Neural cell (in vitro differentiated cells): Measurements from ENCODE around the gene CRTAC1. TPM values are rescaled to one million over a fixed set of nuclear protein-coding genes. Genes with fewer than 3 reads are reported as not detected.

ENCODE experiments used
- H2AFZ ChIP-seq: fragments of 200-600, 300-800 bp; sonication (generic), shearing (Covaris generic); 2 replicates; pipeline ENCODE4 v1.6.0; 2014; ENCODE audit warnings: low read depth, mild to moderate bottlenecking, antibody characterized with exemption, low read length, moderate library complexity
- H3F3A ChIP-seq: fragments of 200-600 bp; shearing (Covaris generic); 2 replicates; pipeline ENCODE4 v1.6.1; 2016; ENCODE audit warnings: mild to moderate bottlenecking, moderate library complexity, mixed read lengths, antibody characterized with exemption, low read length; ENCODE audit not compliant: insufficient read depth, poor library complexity, severe bottlenecking
- H3K27ac ChIP-seq: fragments of 200-600, 300-800 bp; sonication (generic), shearing (Covaris generic); 2 replicates; pipeline ENCODE4 v1.5.1; 2014; ENCODE audit warnings: mild to moderate bottlenecking, low read length, moderate library complexity
- H3K27me3 ChIP-seq: fragments of 300-800, 200-600 bp; sonication (generic), shearing (Covaris generic); 2 replicates; pipeline ENCODE4 v1.6.0; 2014; ENCODE audit warnings: mild to moderate bottlenecking, low read depth, low read length, moderate library complexity; ENCODE audit not compliant: insufficient read depth
- H3K36me3 ChIP-seq: fragments of 300-800, 200-600 bp; sonication (generic), shearing (Covaris generic); 2 replicates; pipeline ENCODE4 v1.5.1; 2014; ENCODE audit warnings: mild to moderate bottlenecking, antibody characterized with exemption, low read length, moderate library complexity; ENCODE audit not compliant: insufficient read depth
- H3K4me2 ChIP-seq: fragments of 300-800, 200-600 bp; sonication (generic), shearing (Covaris generic); 2 replicates; pipeline ENCODE4 v1.6.0; 2014; ENCODE audit warnings: mild to moderate bottlenecking, low read length
- H3K4me3 ChIP-seq: fragments of 300-800, 200-600 bp; sonication (generic), shearing (Covaris generic); 2 replicates; pipeline ENCODE4 v1.5.1; 2014; ENCODE audit warnings: mild to moderate bottlenecking, low read length, moderate library complexity
- H3K79me2 ChIP-seq: fragments of 200-600 bp; shearing (Covaris generic); replicated peaks from 2 replicates; pipeline ENCODE4 v1.6.0; 2014; ENCODE audit warnings: mild to moderate bottlenecking, low read length, moderate library complexity; ENCODE audit not compliant: insufficient read depth
- H3K9ac ChIP-seq: fragments of 300-800, 200-600 bp; sonication (generic), shearing (Covaris generic); 2 replicates; pipeline ENCODE4 v1.6.1; 2016; ENCODE audit warnings: mild to moderate bottlenecking, low read length, mixed read lengths
- H3K9me2 ChIP-seq: fragments of 200-600 bp; shearing (Covaris generic); 2 replicates; pipeline ENCODE4 v1.6.1; 2016; ENCODE audit warnings: mild to moderate bottlenecking, low read length, mixed read lengths; ENCODE audit not compliant: insufficient read depth
- H3K9me3 ChIP-seq: fragments of 200-600, 300-800 bp; sonication (generic), shearing (Covaris generic); 2 replicates; pipeline ENCODE4 v1.6.1; 2016; ENCODE audit warnings: mild to moderate bottlenecking, mixed run types, low read length, moderate library complexity, mixed read lengths
- H4K20me1 ChIP-seq: fragments of 200-600 bp; shearing (Covaris generic); 2 replicates; pipeline ENCODE4 v1.6.1; 2016; ENCODE audit warnings: mild to moderate bottlenecking, mixed run types; ENCODE audit not compliant: insufficient read depth
- CTCF ChIP-seq: fragments of 450-650 bp; IDR thresholded peaks from 2 replicates; pipeline ENCODE4 v1.5.1; 2014; ENCODE audit warnings: antibody characterized with exemption, mild to moderate bottlenecking, moderate library complexity; ENCODE audit not compliant: poor library complexity, severe bottlenecking
- EP300 ChIP-seq: fragments of 450-650 bp; conservative IDR thresholded peaks from 2 replicates; pipeline ENCODE4 v1.6.1; 2014; ENCODE audit warnings: antibody characterized with exemption, mild to moderate bottlenecking, moderate library complexity; ENCODE audit not compliant: poor library complexity, severe bottlenecking
- EZH2 ChIP-seq: fragments of 200-600, 300-800 bp; shearing (Covaris generic), sonication (generic); IDR thresholded peaks from 2 replicates; pipeline ENCODE4 v1.6.1; 2014; ENCODE audit warnings: antibody characterized with exemption, low read length, borderline replicate concordance, mild to moderate bottlenecking; ENCODE audit not compliant: insufficient read depth, poor library complexity, severe bottlenecking
- MXI1 ChIP-seq: fragments of 450-650 bp; conservative IDR thresholded peaks from 2 replicates; pipeline ENCODE4 v1.6.1; 2014; ENCODE audit warnings: antibody characterized with exemption, mild to moderate bottlenecking; ENCODE audit not compliant: poor library complexity, severe bottlenecking
- POLR2AphosphoS5 ChIP-seq: IDR thresholded peaks from 2 replicates; pipeline ENCODE4 v1.6.1; 2012
- RAD21 ChIP-seq: fragments of 450-650 bp; conservative IDR thresholded peaks from 2 replicates; pipeline ENCODE4 v1.6.1; 2014; ENCODE audit warnings: antibody characterized with exemption, mild to moderate bottlenecking, moderate library complexity
- SMC3 ChIP-seq: fragments of 450-650 bp; conservative IDR thresholded peaks from 2 replicates; pipeline ENCODE4 v1.6.1; 2014; ENCODE audit warnings: antibody characterized with exemption, mild to moderate bottlenecking, moderate library complexity; ENCODE audit not compliant: poor library complexity
- TAF1 ChIP-seq: IDR thresholded peaks from 2 replicates; pipeline ENCODE4 v1.6.1; 2012; ENCODE audit warnings: low read depth
- polyA plus RNA-seq: library from polyadenylated mRNA; depleted of rRNA; stranded (reverse); fragments of >200 nt; gene quantifications from 2 replicates; pipeline ENCODE4 v1.2.3, GENCODE V29; 2014
- TF ChIP-seq, protein P1 (sequence below): IDR thresholded peaks from 2 replicates; pipeline ENCODE4 v1.6.1; 2012; ENCODE audit warnings: borderline replicate concordance

Gene CRTAC1
- polyA plus RNA-seq, 1 donor from 2014 or later, result 1.1 TPM

DNA sequence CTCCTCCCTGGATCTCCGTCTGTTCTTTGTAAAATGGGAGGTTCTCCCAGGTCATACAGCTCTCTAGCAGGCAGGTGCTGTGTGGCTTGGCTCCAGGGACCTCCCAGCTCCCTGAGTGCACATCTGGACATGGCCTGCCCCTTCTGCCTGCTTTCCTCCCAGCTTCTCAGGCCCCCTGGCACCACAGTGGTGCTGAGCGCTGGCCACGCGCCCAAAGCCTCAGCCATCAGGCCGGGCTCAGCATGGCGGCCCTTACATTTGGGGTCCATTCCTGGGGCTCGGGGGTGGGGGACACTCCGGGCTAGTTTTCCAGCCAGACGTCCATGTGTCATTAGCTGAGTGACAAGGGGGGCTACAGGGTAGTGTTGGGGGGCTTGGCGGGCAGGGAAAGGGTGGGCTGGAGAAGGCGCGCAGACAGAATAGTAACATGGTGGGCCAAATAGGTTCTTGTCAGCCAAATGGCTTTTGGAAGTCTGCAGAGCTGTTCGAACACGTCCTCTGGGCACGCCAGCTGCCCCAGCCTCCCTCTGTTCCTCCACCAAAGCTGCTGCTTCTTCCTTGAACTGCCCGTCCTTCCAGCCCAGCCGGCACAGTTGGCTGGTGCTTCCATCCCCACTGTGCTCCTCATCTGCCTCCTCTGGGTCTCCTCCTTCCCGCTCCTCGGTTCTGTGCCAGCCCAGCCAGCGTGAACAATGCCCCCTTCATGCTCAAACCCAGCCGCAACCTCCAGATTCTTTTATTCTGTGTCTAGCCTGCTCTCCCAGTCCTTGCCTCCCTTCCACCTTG, 114.9 kb downstream of the CRTAC1 start:
- no peaks in the 10 kb centered on the region for H3F3A ChIP-seq
- H3K27me3 ChIP-seq, result no peaks in the 10 kb centered on the region
- no peaks in the 10 kb centered on the region for H3K9me3 ChIP-seq
- H2AFZ ChIP-seq, result no peak overlapping the region
- no peak overlapping the region for H3K4me3 ChIP-seq
- no peak overlapping the region for H3K9ac ChIP-seq
- H3K36me3 ChIP-seq, result no peaks in the 10 kb centered on the region
- H3K27ac ChIP-seq, result no peak overlapping the region
- H4K20me1 ChIP-seq, result no peaks in the 10 kb centered on the region
- H3K79me2 ChIP-seq, result no peaks in the 10 kb centered on the region
- H3K4me2 ChIP-seq, result no peak overlapping the region
- TF ChIP-seq EP300 (no peak), POLR2AphosphoS5 (no peak), MXI1 (no peak), CTCF (no peak)
- TF ChIP-seq, protein P1, sequence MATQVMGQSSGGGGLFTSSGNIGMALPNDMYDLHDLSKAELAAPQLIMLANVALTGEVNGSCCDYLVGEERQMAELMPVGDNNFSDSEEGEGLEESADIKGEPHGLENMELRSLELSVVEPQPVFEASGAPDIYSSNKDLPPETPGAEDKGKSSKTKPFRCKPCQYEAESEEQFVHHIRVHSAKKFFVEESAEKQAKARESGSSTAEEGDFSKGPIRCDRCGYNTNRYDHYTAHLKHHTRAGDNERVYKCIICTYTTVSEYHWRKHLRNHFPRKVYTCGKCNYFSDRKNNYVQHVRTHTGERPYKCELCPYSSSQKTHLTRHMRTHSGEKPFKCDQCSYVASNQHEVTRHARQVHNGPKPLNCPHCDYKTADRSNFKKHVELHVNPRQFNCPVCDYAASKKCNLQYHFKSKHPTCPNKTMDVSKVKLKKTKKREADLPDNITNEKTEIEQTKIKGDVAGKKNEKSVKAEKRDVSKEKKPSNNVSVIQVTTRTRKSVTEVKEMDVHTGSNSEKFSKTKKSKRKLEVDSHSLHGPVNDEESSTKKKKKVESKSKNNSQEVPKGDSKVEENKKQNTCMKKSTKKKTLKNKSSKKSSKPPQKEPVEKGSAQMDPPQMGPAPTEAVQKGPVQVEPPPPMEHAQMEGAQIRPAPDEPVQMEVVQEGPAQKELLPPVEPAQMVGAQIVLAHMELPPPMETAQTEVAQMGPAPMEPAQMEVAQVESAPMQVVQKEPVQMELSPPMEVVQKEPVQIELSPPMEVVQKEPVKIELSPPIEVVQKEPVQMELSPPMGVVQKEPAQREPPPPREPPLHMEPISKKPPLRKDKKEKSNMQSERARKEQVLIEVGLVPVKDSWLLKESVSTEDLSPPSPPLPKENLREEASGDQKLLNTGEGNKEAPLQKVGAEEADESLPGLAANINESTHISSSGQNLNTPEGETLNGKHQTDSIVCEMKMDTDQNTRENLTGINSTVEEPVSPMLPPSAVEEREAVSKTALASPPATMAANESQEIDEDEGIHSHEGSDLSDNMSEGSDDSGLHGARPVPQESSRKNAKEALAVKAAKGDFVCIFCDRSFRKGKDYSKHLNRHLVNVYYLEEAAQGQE, result no peak
- H3K9me2 ChIP-seq, result no peaks in the 10 kb centered on the region

DNA sequence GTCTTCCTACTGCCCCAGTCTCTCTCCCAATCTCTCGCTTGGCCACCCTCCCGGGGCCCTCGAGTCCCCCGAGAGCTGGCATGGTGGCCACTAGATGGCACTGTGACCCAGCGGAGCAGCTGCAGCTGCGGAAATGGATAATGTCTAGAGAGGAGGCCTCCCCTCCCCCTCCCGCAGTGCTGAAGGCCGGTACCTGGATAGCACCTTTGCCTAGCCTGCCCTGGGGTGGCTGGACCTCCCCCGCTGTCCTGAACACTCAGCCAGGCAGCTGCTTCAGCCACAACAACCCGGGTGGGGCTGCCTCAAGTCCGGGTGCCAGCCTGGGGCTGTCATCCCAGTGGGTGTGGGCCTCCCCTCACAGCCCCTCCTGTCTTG, 115.6 kb downstream of the CRTAC1 start:
- TF ChIP-seq RAD21, result peak; percentile 87
- no peak for TF ChIP-seq EZH2
- no peak for TF ChIP-seq EP300
- TF ChIP-seq POLR2AphosphoS5, result no peak
- TF ChIP-seq MXI1, result no peak
- TF ChIP-seq, protein P1, result no peak
- peak; percentile 82 for TF ChIP-seq SMC3
- TF ChIP-seq TAF1, result no peak
- TF ChIP-seq CTCF, result peak; percentile 90
- Histone ChIP-seq H3K4me2 (no peak overlapping the region), H3K4me3 (no peak overlapping the region), H3K9me2 (no peaks in the 10 kb centered on the region), H4K20me1 (no peaks in the 10 kb centered on the region), H3K79me2 (no peaks in the 10 kb centered on the region), H3F3A (no peaks in the 10 kb centered on the region), H3K9ac (no peak overlapping the region), H2AFZ (no peak overlapping the region), H3K27me3 (no peaks in the 10 kb centered on the region), H3K9me3 (no peaks in the 10 kb centered on the region), H3K27ac (no peak overlapping the region), H3K36me3 (no peaks in the 10 kb centered on the region)
